Measurements from ENCODE around the gene NUCB2.
"Not testable (repeated sequence)": the region's sequence is repeated elsewhere in the genome, so short reads cannot be mapped to it uniquely, and the experiment has no call there.

DNA sequence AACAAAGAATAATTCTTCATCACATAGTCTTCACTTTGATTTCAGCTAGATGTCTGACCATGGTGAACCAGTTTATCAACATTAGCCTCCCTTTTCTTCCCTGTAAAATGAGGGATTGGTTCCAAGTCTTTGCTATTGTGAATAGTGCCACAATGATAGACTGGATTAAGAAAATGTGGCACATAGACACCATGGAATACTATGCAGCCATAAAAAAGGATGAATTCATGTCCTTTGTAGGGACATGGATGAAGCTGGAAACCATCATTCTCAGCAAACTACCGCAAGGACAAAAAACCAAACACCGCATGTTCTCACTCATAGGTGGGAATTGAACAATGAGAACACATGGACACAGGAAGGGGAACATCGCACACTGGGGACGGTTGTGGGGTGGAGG lies 33.6 kb upstream of the NUCB2 start:
- TF ChIP-seq, protein P1, sequence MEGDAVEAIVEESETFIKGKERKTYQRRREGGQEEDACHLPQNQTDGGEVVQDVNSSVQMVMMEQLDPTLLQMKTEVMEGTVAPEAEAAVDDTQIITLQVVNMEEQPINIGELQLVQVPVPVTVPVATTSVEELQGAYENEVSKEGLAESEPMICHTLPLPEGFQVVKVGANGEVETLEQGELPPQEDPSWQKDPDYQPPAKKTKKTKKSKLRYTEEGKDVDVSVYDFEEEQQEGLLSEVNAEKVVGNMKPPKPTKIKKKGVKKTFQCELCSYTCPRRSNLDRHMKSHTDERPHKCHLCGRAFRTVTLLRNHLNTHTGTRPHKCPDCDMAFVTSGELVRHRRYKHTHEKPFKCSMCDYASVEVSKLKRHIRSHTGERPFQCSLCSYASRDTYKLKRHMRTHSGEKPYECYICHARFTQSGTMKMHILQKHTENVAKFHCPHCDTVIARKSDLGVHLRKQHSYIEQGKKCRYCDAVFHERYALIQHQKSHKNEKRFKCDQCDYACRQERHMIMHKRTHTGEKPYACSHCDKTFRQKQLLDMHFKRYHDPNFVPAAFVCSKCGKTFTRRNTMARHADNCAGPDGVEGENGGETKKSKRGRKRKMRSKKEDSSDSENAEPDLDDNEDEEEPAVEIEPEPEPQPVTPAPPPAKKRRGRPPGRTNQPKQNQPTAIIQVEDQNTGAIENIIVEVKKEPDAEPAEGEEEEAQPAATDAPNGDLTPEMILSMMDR (conservative IDR thresholded peaks at IDR 0.05): not testable (repeated sequence)
- TF ChIP-seq ZFX (IDR thresholded peaks at IDR 0.05): not testable (repeated sequence)

Measured in C4-2B (cell line).